GM21423 (cell line): ENCODE results near the gene RIPPLY2.
"Not testable (repeated sequence)": the region's sequence is repeated elsewhere in the genome, so short reads cannot be mapped to it uniquely, and the experiment has no call there.

Experiments
- ATAC-seq: cut with Tn5 transposase; IDR thresholded peaks from one replicate; pipeline ENCODE4 v1.9.1; 2021; ENCODE audit warnings: mild to moderate bottlenecking, moderate library complexity; ENCODE audit not compliant: unreplicated experiment

The RIPPLY2 gene

DNA sequence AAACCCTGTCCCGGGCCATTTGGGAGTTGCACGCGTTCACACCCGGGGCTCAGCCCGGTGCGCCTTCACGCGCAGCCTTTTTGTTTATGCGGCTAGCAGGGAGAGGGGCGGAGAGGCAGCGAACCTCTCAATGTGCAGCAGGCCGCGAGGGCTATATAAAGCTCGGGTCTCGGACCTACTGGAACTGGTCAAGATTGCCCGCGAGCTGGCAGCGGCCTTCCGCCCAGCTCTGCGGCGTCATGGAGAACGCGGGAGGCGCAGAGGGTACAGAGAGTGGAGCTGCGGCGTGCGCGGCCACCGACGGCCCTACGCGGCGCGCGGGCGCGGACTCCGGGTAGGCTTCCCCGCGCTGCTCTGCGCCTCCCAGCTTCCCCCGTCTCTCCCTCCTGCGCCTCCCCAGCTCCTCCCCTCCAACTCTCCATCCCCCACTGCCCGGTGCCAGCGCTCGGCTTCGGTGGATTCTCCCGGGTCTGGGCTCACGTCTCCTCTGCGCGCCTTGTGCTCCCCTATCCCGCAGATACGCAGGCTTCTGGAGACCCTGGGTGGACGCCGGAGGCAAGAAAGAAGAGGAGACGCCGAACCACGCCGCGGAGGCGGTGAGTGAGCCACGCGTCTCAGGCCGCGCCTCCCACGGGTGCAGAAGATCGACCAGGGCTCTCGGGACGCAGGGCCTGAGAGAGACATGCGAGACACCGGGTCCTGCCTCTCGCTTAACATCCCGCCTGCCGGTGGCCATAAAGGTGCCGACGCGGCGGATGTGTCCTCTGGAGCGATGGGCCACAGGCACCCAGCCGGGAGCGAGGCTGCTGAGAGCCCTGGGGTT is at the start of gene RIPPLY2:
Gene RIPPLY2, plus strand, starts transcription at position 183 of the 823 bp plus-strand sequence. Its CDS starts 57 bp downstream, at position 240.
- peak; percentile 51 for ATAC-seq

DNA sequence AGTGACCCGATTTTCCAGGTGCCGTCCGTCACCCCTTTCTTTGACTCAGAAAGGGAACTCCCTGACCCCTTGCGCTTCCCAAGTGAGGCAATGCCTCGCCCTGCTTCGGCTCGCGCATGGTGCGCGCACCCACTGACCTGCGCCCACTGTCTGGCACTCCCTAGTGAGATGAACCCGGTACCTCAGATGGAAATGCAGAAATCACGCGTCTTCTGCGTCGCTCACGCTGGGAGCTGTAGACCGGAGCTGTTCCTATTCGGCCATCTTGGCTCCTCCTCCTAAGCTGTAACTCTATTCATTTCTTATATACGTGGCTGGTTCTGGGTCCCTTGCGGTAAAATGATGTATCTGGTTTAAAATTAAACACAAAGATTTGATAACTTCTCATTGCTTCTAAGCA is 49.7 kb upstream of the RIPPLY2 start:
- ATAC-seq: not testable (repeated sequence)

DNA sequence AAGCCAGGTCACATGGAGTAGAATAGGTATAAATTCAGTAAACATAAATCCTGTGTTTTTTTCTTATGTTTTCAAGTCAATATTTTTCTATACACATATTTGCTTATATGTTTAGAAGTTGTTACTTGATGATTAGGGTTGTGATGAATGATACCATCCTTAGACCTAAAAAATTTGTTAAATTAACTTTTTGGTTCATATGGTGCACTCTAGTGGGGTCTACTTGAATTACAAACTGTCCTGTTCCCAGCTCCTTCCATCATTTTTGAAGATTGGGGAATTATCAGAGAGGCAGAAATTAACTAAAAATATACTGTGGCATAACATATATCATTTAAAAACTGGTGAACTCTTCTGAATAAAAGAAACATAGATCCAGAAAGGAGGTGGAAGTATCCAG is 48.3 kb upstream of the RIPPLY2 start:
- ATAC-seq: no peak

DNA sequence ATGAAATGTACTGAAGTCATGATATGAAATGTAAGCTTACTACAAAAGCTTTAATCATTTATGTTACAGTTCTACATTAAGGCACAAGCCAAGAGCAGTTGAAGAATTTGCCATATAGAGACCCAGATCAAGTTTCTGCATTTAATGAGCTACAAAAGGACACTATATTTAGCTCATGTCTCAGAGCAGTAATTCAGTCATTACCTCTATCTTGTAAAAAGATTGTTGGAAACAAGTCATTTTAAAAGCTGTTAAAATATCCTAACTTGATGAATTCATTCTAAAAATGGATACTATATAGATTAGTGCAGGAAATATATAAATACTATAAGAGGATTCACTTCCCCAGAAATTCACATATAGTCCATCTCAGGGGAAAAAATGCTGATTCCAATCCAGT is 45.2 kb upstream of the RIPPLY2 start:
- no peak for ATAC-seq

DNA sequence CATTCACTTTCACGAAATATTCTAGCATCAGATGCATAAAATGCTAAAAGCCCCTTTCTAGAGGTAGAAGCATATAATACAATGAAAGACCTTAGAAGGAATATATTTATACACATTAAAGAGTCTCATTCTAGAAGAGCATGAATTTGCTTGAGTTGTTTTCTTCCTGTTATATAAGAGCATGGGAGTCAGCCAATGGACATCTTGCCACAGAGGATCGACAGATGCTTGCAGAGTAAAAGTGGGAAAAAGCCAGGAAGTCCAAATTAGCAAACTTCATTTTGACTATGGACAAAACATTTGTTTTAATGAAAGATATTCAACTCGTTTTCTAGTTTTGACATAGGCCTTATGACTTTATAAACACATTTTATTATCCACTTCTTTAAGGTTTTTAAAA is 44.2 kb upstream of the RIPPLY2 start:
- ATAC-seq: no peak

- no peak for ATAC-seq
Observed at GRCh38 chr6:83812595-83812994, 40.6 kb upstream of the RIPPLY2 start.

DNA sequence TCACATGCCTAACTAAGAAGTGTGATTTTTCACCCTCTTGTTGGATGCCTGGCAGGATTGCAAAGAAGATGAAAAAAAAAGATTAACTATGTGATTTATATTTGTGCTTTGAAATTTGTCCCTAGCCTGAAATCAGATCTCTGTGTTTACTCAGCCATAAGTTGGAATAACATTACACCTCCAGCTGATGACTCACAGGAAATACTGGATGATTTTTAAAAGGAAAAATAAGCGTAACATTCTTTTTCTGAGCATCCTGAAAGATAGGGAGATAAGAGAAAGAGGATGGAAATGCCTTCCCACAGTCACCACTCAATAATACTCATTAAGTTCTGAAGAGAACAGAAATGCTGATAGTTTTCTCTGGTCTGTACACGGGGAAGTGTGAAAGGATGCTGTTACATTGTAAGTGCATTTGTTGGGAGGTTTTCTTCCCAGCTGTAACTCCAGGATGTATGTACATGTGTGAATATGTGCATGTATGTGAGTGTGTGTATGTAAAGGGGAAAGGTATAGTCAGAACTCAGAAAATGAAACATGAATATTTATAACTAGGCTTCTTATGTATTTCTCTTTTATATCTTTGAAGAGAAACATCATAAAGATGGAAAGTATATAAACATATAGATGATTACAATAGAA is 37.4 kb upstream of the RIPPLY2 start:
- ATAC-seq: no peak

GRCh38 chr6:83822629-83823169 is 30.5 kb upstream of the RIPPLY2 start:
- no peak for ATAC-seq

GRCh38 chr6:83824388-83824801 is 28.8 kb upstream of the RIPPLY2 start:
- ATAC-seq: no peak

DNA sequence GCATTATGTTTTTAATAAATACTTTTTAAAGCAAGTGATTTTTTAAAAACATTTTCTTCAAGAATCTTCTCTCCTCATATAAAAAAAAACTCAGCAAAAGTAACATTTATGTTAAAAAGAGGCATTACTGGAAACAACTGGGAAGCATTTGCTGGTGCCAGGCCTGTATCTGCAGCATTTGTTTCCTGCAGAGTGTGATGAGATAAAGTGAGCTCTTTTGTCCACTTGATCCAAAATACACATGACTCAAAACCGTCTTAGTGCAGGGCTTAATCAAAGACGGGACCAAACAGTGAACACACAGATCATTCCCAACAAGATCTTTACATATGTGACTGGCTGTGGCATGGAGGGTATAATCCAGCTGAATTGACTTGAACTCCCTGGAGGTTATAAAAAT is 28.3 kb upstream of the RIPPLY2 start:
- no peak for ATAC-seq

GRCh38 chr6:83827050-83827449 is 26.1 kb upstream of the RIPPLY2 start:
- no peak for ATAC-seq

DNA sequence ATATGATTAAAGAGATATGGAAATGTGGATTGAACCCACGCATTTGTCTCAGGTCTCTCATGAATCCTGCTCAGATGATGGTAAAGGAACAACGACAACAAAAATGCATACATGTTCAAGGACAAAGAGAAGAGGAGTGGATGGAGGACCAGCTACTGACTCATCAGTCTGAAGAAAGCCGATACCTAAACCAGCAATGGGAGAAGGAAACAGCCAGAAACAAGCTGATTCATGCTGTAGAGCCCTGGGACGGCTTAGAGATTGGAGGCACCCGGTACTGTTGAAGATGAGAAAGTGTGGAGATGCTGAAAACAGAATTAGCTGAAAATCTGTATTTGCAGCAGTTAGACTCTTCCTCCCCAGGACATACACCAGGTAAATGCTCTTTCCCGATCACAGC is 14.4 kb upstream of the RIPPLY2 start:
- no peak for ATAC-seq

DNA sequence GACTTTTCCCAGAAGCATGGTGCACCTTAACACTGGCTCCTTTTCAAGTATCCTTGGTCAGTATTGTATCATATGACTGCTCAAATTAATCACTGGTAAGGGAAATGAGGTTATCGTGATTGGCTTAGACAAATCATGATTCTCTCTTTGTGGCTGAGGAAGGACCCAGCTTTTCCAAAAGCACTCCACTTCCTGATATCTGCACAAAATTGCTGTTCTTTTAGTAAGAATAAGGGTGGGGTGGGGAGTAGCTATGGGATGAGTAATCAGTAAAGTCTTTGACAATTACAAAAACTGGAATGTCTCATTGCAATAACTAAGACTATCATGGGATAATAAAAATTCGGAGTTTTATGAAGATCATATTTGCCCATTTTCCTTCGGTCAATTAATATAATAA is 9.0 kb upstream of the RIPPLY2 start:
- ATAC-seq: no peak

DNA sequence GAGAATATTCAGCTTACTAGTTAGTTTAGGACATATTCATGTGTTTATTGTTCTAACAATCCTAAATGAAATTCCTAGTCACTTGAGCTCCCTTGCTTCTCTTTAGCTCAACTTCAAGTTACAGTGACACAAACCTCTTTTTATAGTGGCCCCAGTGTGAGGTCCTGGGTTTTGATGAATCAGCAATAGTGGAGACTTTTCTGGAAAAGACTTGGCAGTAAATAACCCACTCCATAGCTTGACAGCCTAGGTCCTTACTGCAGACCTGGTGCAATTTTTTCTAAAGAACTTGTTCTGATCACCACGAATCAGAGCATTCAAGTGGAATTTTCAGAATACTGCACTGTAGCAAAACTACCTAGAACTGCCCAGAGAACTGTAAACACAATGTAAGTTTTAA is 6.9 kb upstream of the RIPPLY2 start:
- no peak for ATAC-seq

- ATAC-seq: peak; percentile 86
Observed at GRCh38 chr6:83847179-83847578, 6.0 kb upstream of the RIPPLY2 start.

- no peak for ATAC-seq
Observed at GRCh38 chr6:83849127-83849526, 4.0 kb upstream of the RIPPLY2 start.

DNA sequence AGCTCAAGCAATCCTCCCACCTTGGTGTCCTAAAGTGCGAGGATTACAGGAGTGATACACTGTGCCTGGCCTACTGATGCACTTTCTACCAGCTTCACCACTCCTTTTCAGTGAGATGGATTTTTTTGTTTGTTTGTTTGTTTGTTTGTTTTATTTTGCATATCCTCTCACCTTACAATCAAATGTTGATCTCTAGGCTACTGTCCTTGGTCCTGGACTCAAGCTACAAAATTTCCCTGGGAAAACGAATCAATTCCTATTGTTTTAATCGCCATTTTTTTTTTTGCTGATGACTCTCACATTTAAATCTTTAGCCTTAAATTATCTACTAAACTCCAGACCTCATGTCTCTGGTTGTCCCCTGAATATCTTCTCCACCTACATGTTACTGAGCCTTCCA is 3.5 kb upstream of the RIPPLY2 start:
- ATAC-seq: no peak

DNA sequence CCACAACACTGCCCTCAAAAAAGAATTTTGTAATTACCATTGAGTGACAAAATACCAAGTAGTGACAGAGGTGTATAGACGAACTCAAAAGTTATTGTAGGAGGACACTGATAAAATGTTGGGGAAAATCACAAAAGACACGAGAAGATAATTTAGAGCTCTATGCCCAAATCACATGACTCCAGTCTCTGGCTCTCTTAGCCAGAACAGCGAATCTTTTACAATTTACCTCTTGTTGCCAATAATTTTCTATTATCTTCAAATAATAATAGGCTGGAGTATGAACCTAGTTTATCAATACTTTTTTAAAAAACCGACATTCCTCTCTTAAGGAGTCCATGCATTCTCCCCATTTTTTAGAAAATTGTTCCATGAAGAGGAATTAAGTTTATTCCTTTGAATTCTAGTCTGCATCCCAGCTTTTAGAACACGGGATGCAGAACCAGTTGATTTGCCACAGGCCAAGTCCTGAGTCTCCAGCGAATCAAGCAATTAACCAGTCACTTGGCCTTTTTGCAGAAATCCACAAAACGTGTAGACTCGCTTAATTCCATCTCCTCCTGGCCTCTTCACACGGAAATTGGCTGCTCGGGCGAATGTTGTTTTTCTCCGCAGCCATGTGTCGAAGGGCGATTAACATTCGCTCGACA is 507 bp upstream of the RIPPLY2 start:
- ATAC-seq: no peak

DNA sequence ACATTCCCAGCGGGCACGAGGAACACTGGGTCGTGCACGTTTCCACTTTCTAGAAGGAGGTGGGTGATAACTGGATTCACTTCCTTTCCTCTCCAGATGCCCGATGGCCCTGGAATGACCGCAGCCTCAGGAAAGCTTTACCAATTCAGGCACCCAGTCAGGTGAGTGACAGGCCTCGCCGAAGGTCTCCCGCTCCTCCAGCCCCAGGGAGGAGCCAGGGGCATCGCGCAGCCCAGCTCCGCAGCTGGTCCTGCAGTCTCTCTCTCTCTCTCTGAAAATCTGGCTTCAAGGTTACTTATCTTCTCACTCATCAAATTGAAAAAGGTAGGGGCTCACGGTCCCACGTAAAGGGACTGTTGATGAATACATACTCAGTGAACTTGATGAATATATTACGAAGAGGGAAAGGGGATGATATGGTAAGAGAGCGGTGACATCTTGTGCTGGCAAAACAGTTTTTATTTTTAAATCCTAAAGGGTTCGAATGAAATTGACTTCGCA is 891 bp downstream of the RIPPLY2 start:
- ATAC-seq: no peak

DNA sequence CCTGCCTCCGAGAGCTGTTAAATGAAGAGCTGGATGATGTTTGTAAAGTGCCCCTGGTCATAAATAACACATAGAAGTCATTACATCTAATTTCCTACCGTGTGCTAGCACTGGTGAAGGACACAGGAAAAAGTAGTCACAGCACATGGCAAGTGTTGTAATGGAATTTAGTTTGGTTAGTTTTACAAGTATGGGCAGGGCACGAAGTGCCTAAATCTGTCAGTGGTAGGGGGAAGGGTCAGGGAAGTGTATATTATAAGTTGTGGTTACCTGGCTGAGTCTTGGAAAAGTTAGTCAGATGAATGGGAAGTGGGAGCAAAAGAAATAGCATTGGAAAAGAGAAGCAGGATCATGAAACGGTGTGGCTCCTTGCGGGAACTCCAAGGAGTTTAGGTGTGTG is 1.6 kb downstream of the RIPPLY2 start:
- no peak for ATAC-seq
